HUES6 (cell line): ENCODE measurements around the gene C6orf89.
A peak's percentile ranks its signal among the peaks of the same experiment; 100 is the strongest.

Source experiments
- H3K27ac ChIP-seq: 2 replicates; pipeline ENCODE4 v1.7.0; 2013; ENCODE audit warnings: low read depth, mild to moderate bottlenecking, low read length, inconsistent platforms
- H3K27me3 ChIP-seq: 2 replicates; pipeline ENCODE4 v1.6.1; 2013; ENCODE audit warnings: low read length; ENCODE audit not compliant: control insufficient read depth, insufficient read depth
- H3K36me3 ChIP-seq: 2 replicates; pipeline ENCODE4 v1.6.1; 2013; ENCODE audit warnings: low read length; ENCODE audit not compliant: control insufficient read depth, insufficient read depth
- H3K4me1 ChIP-seq: 2 replicates; pipeline ENCODE4 v1.6.1; 2013; ENCODE audit warnings: low read length; ENCODE audit not compliant: control insufficient read depth, insufficient read depth
- H3K4me3 ChIP-seq: 2 replicates; pipeline ENCODE4 v1.5.1; 2013; ENCODE audit warnings: low read depth, low read length
- H3K9ac ChIP-seq: one replicate; pipeline ENCODE4 v1.6.1; 2013; ENCODE audit warnings: mild to moderate bottlenecking, low read length
- H3K9me3 ChIP-seq: 2 replicates; pipeline ENCODE4 v1.6.1; 2013; ENCODE audit warnings: low read depth, low read length; ENCODE audit not compliant: control insufficient read depth, insufficient read depth

Gene C6orf89

GRCh38 chr6:36963451-36964290 lies 77.9 kb downstream of the C6orf89 start:
- peaks cover 13% of the 10 kb centered on the region; the same call in 1 of the 2 replicates for H3K4me1 ChIP-seq
- no peaks in the 10 kb centered on the region for H3K27me3 ChIP-seq
- H3K9ac ChIP-seq = no peak overlapping the region
- H3K4me3 ChIP-seq = no peak overlapping the region
- no peak overlapping the region for H3K27ac ChIP-seq
- peaks cover 17% of the 10 kb centered on the region for H3K36me3 ChIP-seq
- H3K9me3 ChIP-seq = no peaks in the 10 kb centered on the region

GRCh38 chr6:36964349-36964748 lies 78.6 kb downstream of the C6orf89 start:
- peaks cover 24% of the 10 kb centered on the region for H3K36me3 ChIP-seq
- H3K27me3 ChIP-seq = no peaks in the 10 kb centered on the region
- no peak overlapping the region for H3K9ac ChIP-seq
- H3K4me1 ChIP-seq = peaks cover 13% of the 10 kb centered on the region; the same call in 1 of the 2 replicates
- no peaks in the 10 kb centered on the region for H3K9me3 ChIP-seq
- no peak overlapping the region for H3K4me3 ChIP-seq
- no peak overlapping the region for H3K27ac ChIP-seq

- Histone ChIP-seq H3K27ac (no peak overlapping the region), H3K36me3 (peaks cover 29% of the 10 kb centered on the region), H3K9me3 (no peaks in the 10 kb centered on the region), H3K4me1 (peaks cover 13% of the 10 kb centered on the region; the same call in 1 of the 2 replicates), H3K27me3 (no peaks in the 10 kb centered on the region), H3K9ac (no peak overlapping the region), H3K4me3 (no peak overlapping the region)
These were observed 79.2 kb downstream of the C6orf89 start for GRCh38 chr6:36964908-36965307.

GRCh38 chr6:36967301-36967700 lies 81.5 kb downstream of the C6orf89 start:
- Histone ChIP-seq H3K4me3 (no peak overlapping the region), H3K27me3 (no peaks in the 10 kb centered on the region), H3K36me3 (peaks cover 53% of the 10 kb centered on the region), H3K9ac (no peak overlapping the region), H3K9me3 (no peaks in the 10 kb centered on the region), H3K4me1 (peaks cover 9% of the 10 kb centered on the region; the same call in 1 of the 2 replicates), H3K27ac (no peak overlapping the region)

GRCh38 chr6:36967757-36968156 lies 82.0 kb downstream of the C6orf89 start:
- Histone ChIP-seq H3K27ac (no peak overlapping the region), H3K9me3 (no peaks in the 10 kb centered on the region), H3K4me3 (no peak overlapping the region), H3K36me3 (peaks cover 58% of the 10 kb centered on the region), H3K27me3 (no peaks in the 10 kb centered on the region), H3K4me1 (peaks cover 9% of the 10 kb centered on the region; the same call in 1 of the 2 replicates), H3K9ac (no peak overlapping the region)

- H3K27me3 ChIP-seq = no peaks in the 10 kb centered on the region
- no peak overlapping the region for H3K9ac ChIP-seq
- H3K27ac ChIP-seq = no peak overlapping the region
- no peaks in the 10 kb centered on the region for H3K9me3 ChIP-seq
- H3K4me3 ChIP-seq = no peak overlapping the region
- peaks cover 64% of the 10 kb centered on the region for H3K36me3 ChIP-seq
- H3K4me1 ChIP-seq = peaks cover 5% of the 10 kb centered on the region; the same call in 1 of the 2 replicates
These were observed 82.7 kb downstream of the C6orf89 start for GRCh38 chr6:36968266-36968977.

GRCh38 chr6:36969240-36969691 lies 83.5 kb downstream of the C6orf89 start:
- no peak overlapping the region for H3K9ac ChIP-seq
- H3K9me3 ChIP-seq = no peaks in the 10 kb centered on the region
- H3K4me3 ChIP-seq = no peak overlapping the region
- peaks cover 73% of the 10 kb centered on the region for H3K36me3 ChIP-seq
- H3K27ac ChIP-seq = no peak overlapping the region
- no peaks in the 10 kb centered on the region for H3K27me3 ChIP-seq
- H3K4me1 ChIP-seq = no peaks in the 10 kb centered on the region

GRCh38 chr6:36969988-36970891 lies 84.5 kb downstream of the C6orf89 start:
- Histone ChIP-seq H3K4me3 (no peak overlapping the region), H3K27ac (0 out of 2 replicates have a peak overlapping the region, but pooled peaks have one; percentile 45), H3K9me3 (no peaks in the 10 kb centered on the region), H3K27me3 (no peaks in the 10 kb centered on the region), H3K4me1 (no peaks in the 10 kb centered on the region), H3K9ac (peak overlapping the region; percentile 4), H3K36me3 (peaks cover 82% of the 10 kb centered on the region)

- Histone ChIP-seq H3K36me3 (peaks cover 92% of the 10 kb centered on the region), H3K9me3 (no peaks in the 10 kb centered on the region), H3K27ac (0 out of 2 replicates have a peak overlapping the region, but pooled peaks have one; percentile 45), H3K9ac (no peak overlapping the region), H3K4me3 (no peak overlapping the region), H3K27me3 (no peaks in the 10 kb centered on the region), H3K4me1 (no peaks in the 10 kb centered on the region)
These were observed 85.4 kb downstream of the C6orf89 start for GRCh38 chr6:36970892-36971842.
